ENCODE measurements around the gene TMEM218.

The TMEM218 gene

GRCh38 chr11:125154378-125155099 is 43.1 kb upstream of the TMEM218 start:
- TF ChIP-seq CTCF (conservative IDR thresholded peaks at IDR 0.05; ENCODE audit: control insufficient read depth, insufficient read depth, low read depth, low read length) = no peak
- DNase-seq (ENCODE audit: low read depth) = no peak
- H3K4me3 ChIP-seq (ENCODE audit: control insufficient read depth, low read depth, low read length) = no peak overlapping the region

- TF ChIP-seq CTCF (conservative IDR thresholded peaks at IDR 0.05; ENCODE audit: control insufficient read depth, insufficient read depth, low read depth, low read length) = no peak
- no peak overlapping the region for H3K4me3 ChIP-seq (ENCODE audit: control insufficient read depth, low read depth, low read length)
- DNase-seq (ENCODE audit: low read depth) = no peak
Observed at GRCh38 chr11:125153837-125154236, 42.4 kb upstream of the TMEM218 start.

- no peak overlapping the region for H3K4me3 ChIP-seq (ENCODE audit: control insufficient read depth, low read depth, low read length)
- no peak for DNase-seq (ENCODE audit: low read depth)
- no peak for TF ChIP-seq CTCF (conservative IDR thresholded peaks at IDR 0.05; ENCODE audit: control insufficient read depth, insufficient read depth, low read depth, low read length)
Observed at GRCh38 chr11:125148743-125149142, 37.3 kb upstream of the TMEM218 start.

GRCh38 chr11:125148011-125148410 is 36.6 kb upstream of the TMEM218 start:
- DNase-seq (ENCODE audit: low read depth) = no peak
- no peak overlapping the region for H3K4me3 ChIP-seq (ENCODE audit: control insufficient read depth, low read depth, low read length)
- TF ChIP-seq CTCF (conservative IDR thresholded peaks at IDR 0.05; ENCODE audit: control insufficient read depth, insufficient read depth, low read depth, low read length) = no peak

- H3K4me3 ChIP-seq (ENCODE audit: control insufficient read depth, low read depth, low read length) = no peak overlapping the region
- no peak for DNase-seq (ENCODE audit: low read depth)
- no peak for TF ChIP-seq CTCF (conservative IDR thresholded peaks at IDR 0.05; ENCODE audit: control insufficient read depth, insufficient read depth, low read depth, low read length)
Observed at GRCh38 chr11:125147280-125147679, 35.9 kb upstream of the TMEM218 start.

- TF ChIP-seq CTCF (conservative IDR thresholded peaks at IDR 0.05; ENCODE audit: control insufficient read depth, insufficient read depth, low read depth, low read length) = no peak
- DNase-seq (ENCODE audit: low read depth) = no peak
Observed at GRCh38 chr11:125146232-125146631, 34.8 kb upstream of the TMEM218 start.

More at GRCh38 chr11:125146232-125146631, 34.8 kb upstream of the TMEM218 start:
- no peak overlapping the region for H3K4me3 ChIP-seq (ENCODE audit: control insufficient read depth, low read depth, low read length)

Data from fibroblast of mammary gland (primary cell).